ENCODE measurements around the gene LRRC41. TPM values are rescaled to one million over a fixed set of nuclear protein-coding genes. Genes with fewer than 3 reads are reported as not detected.

The LRRC41 gene
- total RNA-seq, 4 donors from 2014 or later, result 26.8 to 87.2 (median 60.3) TPM

DNA sequence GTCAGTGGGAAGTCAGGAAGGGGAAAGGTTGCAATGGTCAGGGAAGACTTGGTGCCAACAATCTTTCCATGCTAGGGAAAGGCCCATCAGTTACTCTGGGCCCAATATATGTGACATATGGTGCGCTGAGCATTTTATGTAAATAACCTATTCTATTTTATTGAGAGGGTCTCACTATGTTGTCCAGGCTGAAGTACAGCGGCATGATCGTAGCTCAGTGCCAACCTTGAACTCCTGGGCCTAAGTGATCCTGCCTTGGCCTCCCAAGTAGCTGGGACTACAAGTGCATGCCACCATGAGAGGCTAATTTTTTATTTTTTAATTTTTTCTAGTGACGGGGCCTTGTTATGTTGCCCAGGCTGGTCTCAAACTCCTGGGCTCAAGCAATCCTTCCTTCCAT is 6.9 kb upstream of the LRRC41 start:
- intact Hi-C loops (cut with DNase I; ENCODE audit: low total_unique reads), result no loop called here
- H3K27ac ChIP-seq, result no peak overlapping the region
- no peaks in the 10 kb centered on the region for H3K4me1 ChIP-seq
- no peak overlapping the region for H3K4me3 ChIP-seq
- no peaks in the 10 kb centered on the region for H3K36me3 ChIP-seq
- no peaks in the 10 kb centered on the region for H3K9me3 ChIP-seq
- no peaks in the 10 kb centered on the region for H3K27me3 ChIP-seq
- TF ChIP-seq CTCF (IDR thresholded peaks at IDR 0.05), result no peak
- TF ChIP-seq POLR2A (IDR thresholded peaks at IDR 0.05), result no peak
- DNase-seq, result no peak

GRCh38 chr1:46309401-46310159 is 6.2 kb upstream of the LRRC41 start:
- TF ChIP-seq POLR2A (IDR thresholded peaks at IDR 0.05) (no peak), CTCF (IDR thresholded peaks at IDR 0.05) (no peak)
- Histone ChIP-seq H3K4me3 (no peak overlapping the region), H3K27ac (no peak overlapping the region), H3K4me1 (no peaks in the 10 kb centered on the region), H3K27me3 (no peaks in the 10 kb centered on the region), H3K36me3 (no peaks in the 10 kb centered on the region), H3K9me3 (no peaks in the 10 kb centered on the region)
- DNase-seq, result no peak
- intact Hi-C loops (cut with DNase I; ENCODE audit: low total_unique reads), result no loop called here

- H3K9me3 ChIP-seq, result no peaks in the 10 kb centered on the region
- H3K36me3 ChIP-seq, result no peaks in the 10 kb centered on the region
- intact Hi-C loops (cut with DNase I; ENCODE audit: low total_unique reads), result no loop called here
- peaks cover 2 to 4% of the 10 kb centered on the region in 2 donors for H3K4me1 ChIP-seq
- no peaks in the 10 kb centered on the region for H3K27me3 ChIP-seq
- no peak for DNase-seq
- no peak overlapping the region for H3K4me3 ChIP-seq
- TF ChIP-seq CTCF (IDR thresholded peaks at IDR 0.05) (no peak), POLR2A (IDR thresholded peaks at IDR 0.05) (no peak)
- H3K27ac ChIP-seq, result no peak overlapping the region
Measured at GRCh38 chr1:46306159-46306530, 2.7 kb upstream of the LRRC41 start.

- peak overlapping the region; percentile 79 to 85 for H3K4me3 ChIP-seq
- intact Hi-C loops (cut with DNase I; ENCODE audit: low total_unique reads), result no loop called here
- TF ChIP-seq POLR2A (IDR thresholded peaks at IDR 0.05) (no peak), CTCF (IDR thresholded peaks at IDR 0.05) (no peak)
- H3K27me3 ChIP-seq, result no peaks in the 10 kb centered on the region
- H3K4me1 ChIP-seq, result peaks cover 10 to 17% of the 10 kb centered on the region in 2 donors
- peak overlapping the region; percentile 95 to 96 for H3K27ac ChIP-seq
- DNase-seq, result no peak
- H3K9me3 ChIP-seq, result no peaks in the 10 kb centered on the region
- H3K36me3 ChIP-seq, result no peaks in the 10 kb centered on the region
Measured at GRCh38 chr1:46303872-46304326, 483 bp upstream of the LRRC41 start.

- H3K27ac ChIP-seq, result peak overlapping the region; percentile 95 to 96
- no peak for TF ChIP-seq POLR2A (IDR thresholded peaks at IDR 0.05)
- TF ChIP-seq CTCF (IDR thresholded peaks at IDR 0.05), result no peak
- H3K27me3 ChIP-seq, result no peaks in the 10 kb centered on the region
- no peaks in the 10 kb centered on the region for H3K9me3 ChIP-seq
- no peaks in the 10 kb centered on the region for H3K36me3 ChIP-seq
- DNase-seq, result no peak
- intact Hi-C loops (cut with DNase I; ENCODE audit: low total_unique reads), result no loop called here
- H3K4me1 ChIP-seq, result peaks cover 10 to 17% of the 10 kb centered on the region in 2 donors
- H3K4me3 ChIP-seq, result peak overlapping the region; percentile 79 to 85
Measured at GRCh38 chr1:46302641-46303037, 777 bp downstream of the LRRC41 start.

Data from uterus (tissue), 4 donors.